Mesodermal cell (in vitro differentiated cells): ENCODE data around the gene AP5M1.
"Not testable (repeated sequence)": the region's sequence is repeated elsewhere in the genome, so short reads cannot be mapped to it uniquely, and the experiment has no call there.

Experiments
- H3K27ac ChIP-seq: 2 replicates; pipeline ENCODE4 v1.7.0; 2013; ENCODE audit warnings: mild to moderate bottlenecking, low read depth, low read length, moderate library complexity; ENCODE audit not compliant: severe bottlenecking
- H3K36me3 ChIP-seq: 2 replicates; pipeline ENCODE4 v1.7.1; 2013; ENCODE audit warnings: mild to moderate bottlenecking, low read length, moderate library complexity; ENCODE audit not compliant: control insufficient read depth, insufficient read depth
- H3K4me1 ChIP-seq: one replicate; pipeline ENCODE4 v1.7.1; 2013; ENCODE audit warnings: mild to moderate bottlenecking, low read length; ENCODE audit not compliant: insufficient read depth, control insufficient read depth, poor library complexity, severe bottlenecking
- H3K4me3 ChIP-seq: 2 replicates; pipeline ENCODE4 v1.7.0; 2013; ENCODE audit warnings: low read length, control low read depth, mild to moderate bottlenecking; ENCODE audit not compliant: insufficient read depth, poor library complexity, severe bottlenecking; ENCODE audit errors: extremely low read depth
- H3K9me3 ChIP-seq: 2 replicates; pipeline ENCODE4 v1.7.1; 2013; ENCODE audit warnings: mild to moderate bottlenecking, low read length, moderate library complexity; ENCODE audit not compliant: control insufficient read depth
- WGBS, 2 experiments: methylation state at CpG; one replicate each; pipeline ENCODE4 v1.1.5; 2013; ENCODE audit warnings: missing lambda C conversion rate in 2 of 2; ENCODE audit not compliant: insufficient coverage in 2 of 2; 5-methylcytosine and 5-hydroxymethylcytosine counted together

AP5M1 gene

DNA sequence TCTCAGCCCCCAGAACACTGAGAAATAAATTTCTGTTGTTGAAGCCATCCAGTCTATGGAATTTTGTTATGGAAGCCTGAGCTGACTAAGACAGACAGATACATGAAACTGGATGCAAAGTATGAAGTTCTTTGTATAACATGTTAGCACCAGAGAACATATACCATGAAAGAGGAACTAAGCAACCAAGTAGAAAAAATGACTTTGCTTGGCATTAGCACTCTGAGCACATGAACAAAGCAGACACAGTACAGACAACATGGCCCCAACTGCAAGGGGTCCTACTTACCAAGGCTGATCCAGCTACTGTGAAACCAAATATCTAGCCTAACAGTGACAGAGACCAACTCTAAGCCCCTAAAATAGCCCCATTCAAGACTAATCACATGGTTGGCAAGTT, 13.9 kb upstream of the AP5M1 start:
- Histone ChIP-seq H3K4me1 (peaks cover 4% of the 10 kb centered on the region), H3K4me3 (no peak overlapping the region), H3K36me3 (peaks cover 28% of the 10 kb centered on the region), H3K27ac (no peak overlapping the region), H3K9me3 (no peaks in the 10 kb centered on the region)

DNA sequence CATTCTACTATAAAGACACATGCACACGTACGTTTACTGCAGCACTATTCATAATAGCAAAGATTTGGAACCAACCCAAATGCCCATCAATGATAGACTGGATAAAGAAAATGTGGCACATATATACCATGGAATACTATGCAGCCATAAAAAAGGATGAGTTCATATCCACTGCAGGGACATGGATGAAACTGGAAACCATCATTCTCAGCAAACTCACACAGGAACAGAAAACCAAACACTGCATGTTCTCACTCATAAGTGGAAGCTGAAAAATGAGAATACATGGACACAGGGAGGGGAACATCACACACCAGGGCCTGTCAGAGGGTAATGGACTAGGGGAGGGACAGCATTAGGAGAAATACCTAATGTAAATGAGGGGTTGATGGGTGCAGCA, 10.6 kb upstream of the AP5M1 start:
- H3K4me3 ChIP-seq, H3K4me1 ChIP-seq, H3K9me3 ChIP-seq, H3K27ac ChIP-seq: not testable (repeated sequence)
- H3K36me3 ChIP-seq, result peaks cover 35% of the 10 kb centered on the region
- no CpG with 5 or more reads among the region's 2 CpGs for WGBS, 2 experiments

DNA sequence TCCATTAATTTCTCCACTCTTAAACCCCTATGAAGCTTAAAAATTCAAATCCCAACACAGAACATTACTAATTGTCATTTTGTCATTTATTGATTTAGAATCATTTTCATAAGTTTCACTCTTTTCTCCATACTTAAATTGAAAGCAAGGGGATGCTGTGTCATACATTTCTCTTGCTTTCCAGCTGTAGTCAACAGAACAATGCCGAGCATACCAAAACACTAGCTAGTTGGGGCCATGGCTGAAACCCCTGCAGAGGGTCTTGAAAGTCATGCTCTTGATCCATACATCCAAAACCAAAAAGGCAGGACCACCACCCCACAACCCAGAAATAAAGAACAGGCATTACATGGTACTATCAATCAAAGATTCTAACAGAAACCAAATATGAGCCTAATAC, 9.1 kb upstream of the AP5M1 start:
- Histone ChIP-seq H3K9me3 (no peaks in the 10 kb centered on the region), H3K27ac (no peak overlapping the region), H3K4me1 (peaks cover 4% of the 10 kb centered on the region), H3K36me3 (peaks cover 35% of the 10 kb centered on the region), H3K4me3 (no peak overlapping the region)
- WGBS, 2 experiments, result 78 to 100% methylated on average over 1 of the region's 1 CpG

DNA sequence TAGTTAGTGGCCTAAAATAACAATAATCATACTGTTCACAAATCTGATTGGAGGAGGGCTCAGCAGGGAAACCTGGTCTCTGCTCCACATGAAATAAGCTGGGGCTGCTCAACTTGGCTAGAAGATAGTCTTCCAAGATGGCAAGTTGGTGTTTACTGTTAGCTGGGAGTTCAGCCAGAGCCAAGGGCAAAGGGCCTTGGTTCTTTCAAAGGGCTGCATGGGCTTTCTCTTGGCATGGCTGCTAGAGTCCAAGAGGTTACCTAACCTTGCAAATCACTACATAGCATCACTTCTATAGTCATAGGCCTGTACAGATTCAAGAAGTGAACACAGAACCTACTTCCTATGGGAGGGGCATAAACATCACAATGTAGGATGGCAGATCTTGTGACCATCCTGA, 7.2 kb upstream of the AP5M1 start:
- peaks cover 19% of the 10 kb centered on the region for H3K36me3 ChIP-seq
- H3K4me3 ChIP-seq, result no peak overlapping the region
- no peaks in the 10 kb centered on the region for H3K9me3 ChIP-seq
- H3K27ac ChIP-seq, result no peak overlapping the region
- H3K4me1 ChIP-seq, result peaks cover 4% of the 10 kb centered on the region

DNA sequence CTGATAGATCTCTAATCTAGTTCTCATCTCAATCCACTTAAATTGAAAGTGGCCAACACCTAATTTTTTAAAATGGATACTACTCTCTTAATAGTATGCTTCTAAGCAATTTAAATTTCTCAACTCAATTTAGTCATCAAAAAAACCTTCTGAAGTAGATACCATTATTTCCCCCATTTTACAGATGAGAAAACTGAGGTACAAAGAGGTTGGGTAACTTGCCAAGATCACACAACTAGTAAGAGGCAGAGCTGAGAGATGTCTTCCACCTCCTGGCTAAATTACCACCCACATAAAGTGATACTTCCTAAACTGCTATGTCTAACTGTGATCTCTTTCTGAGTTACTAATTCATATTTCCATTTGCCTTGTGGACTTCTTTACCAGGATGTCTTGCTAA, 6.7 kb upstream of the AP5M1 start:
- H3K27ac ChIP-seq, result no peak overlapping the region
- no peak overlapping the region for H3K4me3 ChIP-seq
- no peaks in the 10 kb centered on the region for H3K9me3 ChIP-seq
- H3K36me3 ChIP-seq, result peaks cover 14% of the 10 kb centered on the region
- peaks cover 7% of the 10 kb centered on the region for H3K4me1 ChIP-seq

DNA sequence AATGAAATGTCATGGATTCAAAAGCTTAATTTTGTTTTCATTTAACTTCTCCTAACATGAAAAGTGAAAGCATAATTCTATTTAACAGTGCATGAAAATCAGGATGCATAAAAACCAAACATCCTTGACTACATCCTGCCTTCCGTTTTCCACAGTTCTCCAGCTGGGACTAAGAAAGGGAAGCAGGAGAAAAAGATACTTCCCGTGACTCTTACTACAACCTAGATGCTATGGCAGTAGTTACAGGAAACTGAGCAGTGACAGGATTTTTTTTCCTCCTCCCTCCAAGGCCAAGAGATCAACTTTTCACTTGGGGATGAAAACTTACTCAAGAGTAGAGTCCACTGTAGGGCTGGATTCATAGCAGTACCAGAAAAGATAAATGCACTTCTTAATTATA, 2.7 kb upstream of the AP5M1 start:
- Histone ChIP-seq H3K4me3 (no peak overlapping the region), H3K36me3 (peaks cover 14% of the 10 kb centered on the region), H3K4me1 (peaks cover 4% of the 10 kb centered on the region), H3K9me3 (peaks cover 5% of the 10 kb centered on the region), H3K27ac (no peak overlapping the region)
- WGBS, 2 experiments, result no CpG with 5 or more reads among the region's 2 CpGs

DNA sequence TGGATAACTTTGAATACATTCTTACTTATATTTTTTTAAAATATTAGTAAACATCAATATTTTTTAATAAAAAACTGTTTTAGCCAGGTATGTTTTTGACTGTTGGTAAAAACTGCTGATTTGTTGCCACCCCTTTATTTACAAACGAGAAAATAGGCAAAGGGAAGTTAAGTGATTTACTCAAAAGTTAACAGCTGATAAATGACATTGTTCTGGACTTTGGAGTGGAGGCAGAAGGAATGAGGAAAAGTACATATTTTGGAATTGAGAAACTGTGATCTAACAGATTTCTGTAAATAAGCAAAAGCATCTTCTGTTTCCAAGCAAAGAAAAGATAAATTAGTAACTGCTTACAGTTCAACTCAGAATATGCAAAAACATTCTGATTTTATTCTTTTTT, 4.5 kb downstream of the AP5M1 start:
- WGBS, 2 experiments, result 86% methylated on average over 1 of the region's 1 CpG; no CpG with 5 or more reads in 1 of the 2 experiments
- Histone ChIP-seq H3K4me1 (no peaks in the 10 kb centered on the region), H3K27ac (no peak overlapping the region), H3K9me3 (peaks cover 5% of the 10 kb centered on the region), H3K36me3 (peaks cover 46% of the 10 kb centered on the region), H3K4me3 (no peak overlapping the region)

DNA sequence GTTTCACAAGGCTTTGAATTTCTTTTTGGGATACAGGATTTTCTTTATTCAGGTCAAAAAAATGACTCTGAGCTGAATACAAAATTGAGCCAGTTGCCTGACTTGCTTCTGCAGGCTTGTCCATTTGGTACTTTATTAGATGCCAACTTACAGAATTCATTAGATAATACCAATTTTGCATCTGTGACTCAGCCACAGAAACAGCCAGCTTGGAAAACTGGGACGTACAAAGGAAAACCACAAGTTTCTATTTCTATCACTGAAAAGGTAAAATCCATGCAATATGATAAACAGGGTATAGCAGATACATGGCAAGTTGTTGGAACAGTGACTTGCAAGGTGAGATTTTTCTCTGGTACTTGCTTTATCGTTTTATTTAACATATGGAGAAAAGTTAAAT, 5.8 kb downstream of the AP5M1 start:
- Histone ChIP-seq H3K27ac (no peak overlapping the region), H3K4me3 (no peak overlapping the region), H3K4me1 (no peaks in the 10 kb centered on the region), H3K9me3 (peaks cover 5% of the 10 kb centered on the region), H3K36me3 (peaks cover 46% of the 10 kb centered on the region)
- WGBS, 2 experiments, result no CpG with 5 or more reads among the region's 2 CpGs

DNA sequence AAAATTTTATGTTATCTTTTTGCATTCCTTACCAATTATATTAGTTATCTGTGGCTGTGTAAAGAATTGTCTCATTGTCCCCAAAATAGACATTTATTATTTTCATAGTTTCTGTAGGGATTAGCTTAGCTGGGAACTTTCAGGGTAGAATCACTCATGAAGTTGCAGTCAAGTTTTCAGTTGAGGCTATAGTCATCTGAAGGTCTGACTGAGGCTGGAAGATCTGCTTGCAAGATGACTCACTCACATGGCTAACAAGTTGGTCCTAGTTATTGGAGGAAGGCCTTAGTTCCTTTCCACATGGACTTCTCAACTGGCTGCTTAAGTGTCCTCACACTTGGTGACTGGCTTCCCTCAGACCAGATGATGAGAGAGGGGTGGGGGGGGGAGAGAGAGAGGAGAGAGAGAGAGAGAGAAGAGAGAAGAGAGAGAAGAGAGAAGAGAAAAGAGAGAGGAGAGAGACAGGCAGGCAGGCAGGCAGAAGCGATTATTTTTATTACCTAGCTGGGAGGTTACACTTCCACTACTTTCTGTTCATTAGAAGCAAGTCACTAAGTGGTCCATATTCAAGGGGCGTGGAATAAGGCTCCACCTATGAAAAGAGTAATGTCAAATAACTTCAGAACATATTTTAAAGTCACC, 6.4 kb downstream of the AP5M1 start:
- no peak overlapping the region for H3K4me3 ChIP-seq
- peaks cover 3% of the 10 kb centered on the region for H3K9me3 ChIP-seq
- WGBS, 2 experiments, result no CpG with 5 or more reads among the region's 2 CpGs
- H3K36me3 ChIP-seq, result peaks cover 48% of the 10 kb centered on the region
- H3K4me1 ChIP-seq, result no peaks in the 10 kb centered on the region
- no peak overlapping the region for H3K27ac ChIP-seq

DNA sequence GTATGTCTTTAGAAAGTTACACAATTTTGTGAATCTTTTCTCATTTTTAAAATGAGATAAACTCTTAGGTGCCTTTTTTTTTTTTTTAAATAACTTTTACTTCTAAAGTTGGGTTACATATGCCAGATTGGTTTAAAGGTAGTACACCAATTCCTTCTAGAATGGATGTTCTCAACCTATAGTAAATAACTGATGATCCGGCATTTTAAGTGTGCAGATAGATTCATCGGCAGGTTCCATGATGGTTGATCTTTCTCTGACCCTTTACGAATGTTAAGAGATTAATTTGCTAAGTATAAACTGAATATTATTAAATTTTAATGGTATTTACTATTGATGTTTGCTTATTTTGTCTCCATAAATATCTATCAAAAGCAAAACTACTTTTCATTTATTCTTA, 8.3 kb downstream of the AP5M1 start:
- Histone ChIP-seq H3K9me3 (no peaks in the 10 kb centered on the region), H3K27ac (no peak overlapping the region), H3K4me1 (no peaks in the 10 kb centered on the region), H3K36me3 (peaks cover 53% of the 10 kb centered on the region), H3K4me3 (no peak overlapping the region)
- no CpG with 5 or more reads among the region's 3 CpGs for WGBS, 2 experiments

DNA sequence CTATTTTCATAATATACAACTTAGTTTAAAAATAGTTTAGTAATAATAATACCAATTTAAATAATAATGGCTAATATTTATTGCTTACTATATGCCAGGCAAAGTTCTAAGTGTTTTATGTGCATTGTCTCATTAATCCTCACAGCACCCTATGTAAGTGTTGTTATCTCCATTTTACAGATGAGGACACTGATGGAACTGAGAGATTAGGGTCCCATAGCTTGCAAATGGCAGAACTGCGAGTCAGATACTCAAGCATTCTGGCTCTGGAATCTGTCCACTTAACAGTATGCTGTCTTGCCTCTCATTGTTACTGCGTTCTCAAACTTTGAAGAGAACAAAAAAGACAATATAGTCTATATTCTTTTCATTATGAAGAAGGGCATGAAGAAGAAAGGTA, 19.0 kb downstream of the AP5M1 start:
- H3K4me1 ChIP-seq, result peaks cover 10% of the 10 kb centered on the region
- H3K27ac ChIP-seq, result no peak overlapping the region
- peaks cover 11% of the 10 kb centered on the region for H3K36me3 ChIP-seq
- no peaks in the 10 kb centered on the region for H3K9me3 ChIP-seq
- WGBS, 2 experiments, result no CpG with 5 or more reads among the region's 2 CpGs
- H3K4me3 ChIP-seq, result no peak overlapping the region
